Islet of Langerhans (tissue), 1 donor: ENCODE results near the gene DDR1.
"Not testable (repeated sequence)": the region's sequence is repeated elsewhere in the genome, so short reads cannot be mapped to it uniquely, and the experiment has no call there.

ENCODE experiments used
- FAIRE-seq: peaks from one replicate; lab custom pipeline; 2011; peaks lifted over from hg19 to GRCh38; lab: Jason Lieb, UNC

The DDR1 gene

DNA sequence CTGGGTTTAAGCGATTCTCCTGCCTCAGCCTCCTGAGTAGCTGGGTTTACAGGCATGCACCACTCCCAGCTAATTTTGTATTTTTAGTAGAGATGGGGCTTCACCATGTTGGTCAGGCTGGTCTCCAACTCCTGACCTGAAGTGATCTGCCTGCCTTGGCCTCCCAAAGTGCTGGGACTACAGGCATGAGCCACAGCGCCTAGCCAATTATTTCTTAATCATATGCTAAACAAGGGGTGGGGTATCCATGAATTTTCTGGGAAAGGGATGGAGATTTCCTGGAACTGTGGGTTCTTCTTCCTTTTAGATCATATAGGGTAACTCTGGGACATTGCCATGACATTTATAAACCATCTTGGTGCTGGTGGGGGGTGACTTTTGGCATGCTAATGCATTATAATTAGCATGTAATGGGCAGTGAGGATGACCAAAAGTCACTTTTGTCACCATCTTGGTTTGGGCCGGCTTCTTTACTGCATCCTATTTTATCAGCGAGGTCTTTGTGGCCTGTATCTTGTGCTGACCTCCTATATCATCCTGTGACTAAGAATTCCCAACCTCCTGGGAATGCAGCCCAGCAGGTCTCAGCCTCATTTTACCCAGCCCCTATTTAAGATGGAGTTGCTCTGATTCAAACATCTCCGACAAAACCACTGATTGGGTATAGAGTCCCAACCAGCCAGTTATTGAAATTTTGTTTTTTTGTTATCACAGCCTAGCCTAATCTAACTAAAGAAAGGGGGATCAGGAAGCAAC, 29.9 kb upstream of the DDR1 start:
- FAIRE-seq: no peak

DNA sequence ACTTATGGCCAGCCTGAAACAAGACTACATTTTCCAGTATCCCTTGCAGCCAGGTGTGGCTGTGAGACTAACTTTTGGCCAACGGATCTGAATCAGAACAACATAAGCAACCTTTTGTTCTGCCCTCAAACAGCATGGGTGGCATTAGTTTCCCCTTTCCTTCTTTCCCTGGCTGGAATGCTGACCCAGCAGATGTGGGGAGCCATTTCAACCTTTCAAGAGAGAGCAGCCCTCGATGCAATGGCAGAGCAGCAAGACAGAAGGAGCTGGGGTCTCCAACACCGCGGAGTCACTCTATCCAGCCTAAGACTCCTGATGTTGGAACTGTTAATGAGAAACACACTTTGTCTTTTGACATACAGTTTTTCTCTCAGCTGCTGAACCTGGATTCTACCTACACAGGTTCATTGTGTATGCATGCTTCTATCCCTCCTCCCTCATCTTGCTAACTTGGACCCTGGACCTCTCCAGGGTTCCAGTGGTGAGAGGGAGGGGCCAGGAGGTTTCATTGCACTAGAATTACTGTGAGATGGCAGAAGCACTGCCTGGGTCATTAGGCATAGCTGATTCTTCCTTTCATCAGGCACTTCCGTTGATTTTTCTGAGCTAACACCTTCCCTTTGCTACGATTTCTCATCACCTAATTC, 28.8 kb upstream of the DDR1 start:
- FAIRE-seq: no peak

DNA sequence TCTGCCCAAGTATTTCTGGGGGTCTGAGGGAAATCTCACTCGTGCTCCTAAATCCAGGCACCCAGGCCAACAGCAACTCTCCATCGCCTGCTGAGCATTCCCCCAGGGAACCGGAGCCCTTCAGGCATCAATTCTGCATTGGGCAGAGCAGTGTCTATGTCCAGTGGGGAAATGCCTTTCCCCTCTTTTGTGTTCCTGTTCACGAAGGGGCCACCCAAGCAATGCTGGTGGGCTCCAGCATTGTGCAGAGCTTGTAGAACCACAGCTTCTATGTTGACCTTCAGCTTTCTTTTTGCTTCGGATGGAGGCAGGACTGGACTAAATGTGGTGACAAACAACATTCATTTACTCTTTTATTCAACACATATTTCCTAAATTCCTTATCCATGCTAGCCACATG, 27.2 kb upstream of the DDR1 start:
- no peak for FAIRE-seq

DNA sequence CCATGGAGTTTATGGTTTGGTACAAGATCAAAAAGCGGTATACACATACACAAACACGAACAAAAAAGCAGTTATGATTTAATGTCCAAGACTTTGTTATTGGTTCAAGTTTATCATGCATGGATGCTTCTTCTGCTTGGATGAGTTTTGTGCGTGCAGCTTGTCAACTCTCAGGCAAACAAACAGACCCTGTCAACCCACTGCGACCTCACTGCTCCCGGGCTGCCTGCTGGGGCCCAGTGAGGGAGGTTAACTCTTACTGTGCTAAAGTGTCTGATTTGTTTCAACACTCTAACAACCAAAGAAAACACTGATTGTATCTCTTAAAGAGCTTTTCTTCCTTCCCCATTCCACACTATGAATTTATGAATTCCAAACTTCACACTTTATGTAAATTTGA, 26.8 kb upstream of the DDR1 start:
- peak; percentile 45 for FAIRE-seq

DNA sequence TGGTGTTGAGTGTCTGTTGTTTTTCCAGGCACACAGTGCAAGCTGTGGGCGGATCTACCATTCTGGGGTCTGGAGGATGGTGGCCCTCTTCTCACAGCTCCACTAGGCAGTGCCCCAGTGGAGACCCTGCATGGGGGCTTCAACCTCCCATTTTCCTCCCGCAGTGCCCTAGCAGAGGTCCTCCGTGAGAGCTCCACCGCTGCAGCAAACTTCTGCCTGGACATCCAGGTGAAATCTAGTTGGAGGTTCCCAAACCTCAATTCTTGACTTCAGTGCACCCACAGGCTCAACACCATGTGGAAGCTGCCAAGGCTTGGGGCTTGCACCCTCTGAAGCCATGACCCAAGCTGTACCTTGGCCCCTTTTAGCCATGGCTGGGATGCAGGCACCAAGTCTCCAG, 24.6 kb upstream of the DDR1 start:
- FAIRE-seq: not testable (repeated sequence)

DNA sequence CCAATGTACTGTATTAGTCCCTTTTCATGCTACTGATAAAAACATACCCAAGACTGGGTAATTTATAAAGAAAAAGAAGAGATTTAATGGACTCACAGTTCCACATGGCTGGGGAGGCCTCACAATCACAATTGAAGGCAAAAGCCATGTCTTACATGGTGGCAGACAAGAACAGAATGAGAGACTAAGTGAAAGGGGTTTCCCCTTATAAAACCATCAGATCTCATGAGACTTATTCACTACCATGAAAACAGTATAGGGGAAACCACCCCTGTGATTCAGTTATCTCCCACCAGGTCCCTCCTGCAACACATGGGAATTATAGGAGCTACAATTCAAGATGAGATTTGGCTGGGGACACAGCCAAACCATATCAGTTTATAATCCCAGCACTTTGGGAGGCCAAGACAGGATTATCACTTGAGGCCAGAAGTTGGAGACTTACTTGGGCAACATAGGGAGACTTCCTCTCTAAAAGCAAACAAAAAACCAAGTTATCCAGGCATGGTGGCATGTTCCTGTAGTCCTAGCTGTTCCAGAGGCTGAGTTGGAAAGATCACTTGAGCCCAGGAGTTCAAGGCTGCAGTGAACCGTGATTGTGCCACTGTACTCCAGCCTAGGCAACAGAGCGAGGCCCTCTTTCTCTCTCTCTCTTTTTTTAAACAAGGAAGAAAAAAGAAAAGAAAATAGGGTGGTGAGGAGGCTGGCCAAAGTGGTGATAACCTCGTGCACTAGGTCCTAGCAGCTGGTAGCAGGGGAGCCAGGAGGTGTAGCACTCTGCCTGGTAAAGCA, 22.9 kb upstream of the DDR1 start:
- no peak for FAIRE-seq

DNA sequence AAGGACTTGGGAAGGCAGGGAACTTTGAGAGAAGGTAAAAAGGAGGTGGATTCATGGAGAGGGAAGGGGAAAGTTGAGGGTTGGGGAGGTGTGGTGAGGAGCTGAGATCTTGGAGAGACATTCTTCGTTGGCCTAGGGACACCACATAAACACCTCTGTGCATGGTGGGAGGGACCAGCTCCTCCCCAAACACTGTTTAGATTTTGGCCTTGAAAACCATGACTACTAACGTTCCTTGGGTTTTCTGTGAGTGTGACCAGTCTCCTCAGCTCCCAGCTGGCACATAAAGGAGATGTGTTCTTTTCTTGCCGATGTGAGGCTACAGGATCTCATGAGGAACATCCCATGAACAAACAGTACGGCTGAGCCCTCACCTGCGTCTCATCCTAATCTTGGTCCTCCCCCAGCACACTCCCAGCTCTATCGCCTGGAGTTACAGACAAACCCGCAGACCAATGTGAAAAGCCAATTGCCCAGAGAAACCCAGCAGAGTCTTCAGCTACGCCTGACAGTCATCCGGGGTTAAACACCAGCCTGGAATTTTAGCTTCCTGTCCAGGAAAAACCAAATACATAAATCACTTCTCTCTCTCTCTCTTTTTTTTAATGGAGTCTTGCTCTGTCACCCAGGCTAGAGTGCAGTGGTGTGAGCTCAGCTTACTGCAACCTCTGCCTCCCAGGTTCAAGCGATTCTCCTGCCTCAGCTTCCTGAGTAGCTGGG, 22.0 kb upstream of the DDR1 start:
- FAIRE-seq: no peak

DNA sequence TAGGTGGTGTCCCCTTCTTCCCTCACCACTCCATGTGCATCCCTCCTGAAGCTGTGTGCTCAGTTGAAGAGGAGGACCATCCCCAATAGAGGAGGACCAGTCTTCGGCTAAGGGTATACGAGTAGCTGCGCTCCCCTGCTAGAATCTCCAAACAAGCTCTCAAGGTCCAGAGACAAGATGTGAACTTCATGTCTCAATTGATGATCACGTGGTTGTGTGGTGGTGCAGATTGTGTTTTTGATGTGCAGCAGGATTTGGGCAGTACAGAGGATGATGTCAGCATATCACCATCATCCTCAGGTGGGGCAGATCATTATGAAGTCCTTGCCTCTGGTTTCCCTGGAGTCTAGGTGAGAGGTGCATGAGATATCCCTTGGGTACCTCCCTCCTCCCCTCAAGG, 20.0 kb upstream of the DDR1 start:
- FAIRE-seq: no peak

DNA sequence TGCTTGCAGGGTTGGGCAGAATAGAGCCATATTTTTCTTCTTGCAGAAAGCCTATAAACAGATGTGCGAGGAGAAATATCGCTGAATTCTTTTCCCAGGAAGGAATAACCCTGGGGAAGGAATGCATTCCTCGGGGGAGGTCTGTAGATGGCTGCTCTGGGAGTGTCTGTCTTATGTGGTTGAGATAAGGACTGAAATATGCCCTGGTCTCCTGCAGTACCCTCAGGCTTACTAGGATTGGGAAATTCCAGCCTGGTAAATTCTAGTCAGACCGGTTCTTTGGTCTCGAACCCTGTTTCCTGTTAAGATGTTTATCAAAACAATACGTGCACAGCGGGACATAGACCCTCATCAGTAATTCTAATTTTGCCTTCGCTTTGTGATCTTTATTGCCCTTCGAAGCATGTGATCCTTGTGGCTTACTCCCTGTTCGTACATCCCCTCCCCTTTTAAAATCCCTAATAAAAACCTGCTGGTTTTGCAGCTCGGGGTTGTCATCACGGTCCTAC, 15.0 kb upstream of the DDR1 start:
- FAIRE-seq: not testable (repeated sequence)

DNA sequence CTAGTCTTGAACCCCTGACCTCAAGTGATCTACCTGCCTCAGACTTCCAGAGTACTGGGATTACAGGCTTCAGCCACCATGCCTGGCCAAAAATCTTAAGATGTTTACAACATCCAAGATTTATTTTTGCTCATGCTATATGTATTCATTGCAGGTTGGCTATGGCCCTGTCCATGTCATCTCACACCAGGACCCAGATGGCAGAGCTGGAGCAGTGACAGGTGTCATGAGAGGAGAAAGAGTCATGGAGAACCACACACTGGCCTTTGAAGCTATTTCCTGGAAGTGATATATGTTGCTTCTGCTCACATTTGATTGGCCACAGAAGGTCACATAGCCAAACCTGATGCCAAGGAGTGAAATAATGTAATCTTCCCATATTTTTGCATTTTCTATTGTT, 13.8 kb upstream of the DDR1 start:
- no peak for FAIRE-seq

DNA sequence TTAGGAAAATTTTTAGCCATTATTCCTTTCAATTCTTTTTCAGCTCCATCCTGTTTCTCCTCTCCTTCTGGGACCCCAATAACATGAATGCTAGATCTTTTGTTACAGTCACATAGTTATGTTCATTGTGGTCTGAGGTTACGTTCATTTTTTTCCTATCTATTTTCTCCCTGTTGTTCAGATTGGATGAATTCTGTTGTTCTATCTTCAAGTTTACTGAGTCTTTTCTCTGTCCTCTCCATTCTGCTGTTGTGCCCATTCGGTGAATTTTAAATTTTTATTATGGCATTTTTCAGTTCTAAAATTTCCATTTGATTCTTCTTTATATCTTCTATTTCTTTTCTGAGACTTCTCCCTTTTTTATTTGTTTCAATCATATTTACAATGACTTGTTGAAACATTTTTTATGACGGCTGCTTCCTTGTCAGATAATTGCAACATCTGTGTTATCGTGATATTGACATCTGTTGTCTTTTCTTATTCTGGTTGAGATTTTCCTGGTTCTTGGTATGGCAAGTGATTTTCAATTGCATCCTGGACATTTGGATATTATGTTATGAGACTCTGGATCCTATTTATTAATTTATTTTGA, 12.6 kb upstream of the DDR1 start:
- FAIRE-seq: no peak

DNA sequence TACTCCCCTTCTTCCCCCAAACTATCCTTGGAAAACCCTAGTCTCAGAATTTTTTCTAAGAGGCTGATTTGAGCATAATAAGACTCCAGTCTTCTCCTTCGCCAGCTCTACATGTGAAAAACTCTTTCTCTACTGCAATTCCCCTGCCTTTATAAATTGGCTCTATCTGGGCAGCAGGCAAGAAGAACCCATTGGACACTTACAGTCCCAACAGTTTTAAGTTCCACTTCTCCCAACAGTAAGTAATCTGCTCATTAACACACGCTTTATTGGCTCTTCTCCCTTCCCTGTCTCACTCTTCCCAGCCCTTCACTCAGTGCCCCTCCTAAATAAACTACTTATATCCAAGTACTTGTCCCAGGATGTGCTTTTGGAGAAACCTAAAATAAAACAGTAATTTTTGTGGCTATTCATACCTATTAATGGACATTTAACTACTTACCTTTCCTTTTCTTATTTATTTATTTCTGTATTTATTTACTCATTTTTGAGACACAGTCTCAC, 11.1 kb upstream of the DDR1 start:
- no peak for FAIRE-seq

DNA sequence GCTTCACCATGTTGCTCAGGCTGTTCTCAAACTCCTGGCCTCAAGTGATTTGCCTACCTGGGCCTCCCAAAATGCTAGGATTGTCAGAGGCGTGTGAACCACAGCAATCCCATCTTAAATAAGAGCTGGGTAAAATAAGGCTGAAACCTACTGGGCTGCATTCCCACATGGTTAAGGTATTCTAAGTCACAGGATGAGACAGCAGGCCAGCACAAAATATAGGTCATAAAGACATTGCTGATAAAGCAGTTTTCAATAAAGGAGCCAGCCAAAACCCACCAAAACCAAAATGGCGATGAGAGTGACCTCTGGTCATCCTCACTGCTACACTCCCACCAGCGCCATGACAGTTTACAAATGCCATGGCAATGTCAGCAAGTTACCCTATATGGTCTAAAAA, 10.5 kb upstream of the DDR1 start:
- not testable (repeated sequence) for FAIRE-seq

DNA sequence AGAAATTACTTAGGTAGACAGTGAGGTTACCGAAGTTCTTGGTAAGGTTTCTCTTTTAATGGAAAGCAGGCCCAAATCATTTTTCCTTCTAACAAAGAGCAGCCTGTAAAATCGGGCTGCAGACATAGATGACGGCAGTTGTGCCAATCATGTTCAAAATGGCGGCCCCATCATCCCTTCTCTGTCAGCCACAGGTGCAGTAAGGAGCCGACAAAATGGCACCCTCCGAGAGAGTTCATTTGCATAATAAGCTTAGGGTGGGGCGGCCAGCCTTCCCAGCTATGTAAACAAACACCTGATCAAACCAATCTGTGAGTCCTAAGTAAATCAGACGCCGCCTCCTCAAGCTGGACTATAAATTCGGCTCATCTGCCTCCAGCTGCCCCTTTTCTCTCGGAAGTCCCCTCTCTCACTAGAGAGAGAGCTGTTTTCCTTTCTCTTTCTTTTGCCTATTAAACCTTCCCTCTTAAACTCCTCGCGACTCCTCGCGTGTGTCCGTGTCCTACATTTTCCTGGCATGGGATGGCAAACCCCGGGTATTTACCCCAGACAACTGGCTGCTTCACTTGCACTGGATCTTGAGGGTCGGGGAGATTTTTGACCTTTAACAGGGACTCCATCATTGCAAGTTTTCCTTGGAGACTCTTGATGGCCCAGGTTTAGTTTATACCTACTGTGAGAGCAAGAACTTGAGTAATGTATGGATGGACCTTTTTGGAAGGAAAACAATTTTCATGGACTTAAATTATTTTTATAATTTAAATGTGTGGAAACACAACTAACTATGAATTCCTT, 8.9 kb upstream of the DDR1 start:
- no peak for FAIRE-seq

DNA sequence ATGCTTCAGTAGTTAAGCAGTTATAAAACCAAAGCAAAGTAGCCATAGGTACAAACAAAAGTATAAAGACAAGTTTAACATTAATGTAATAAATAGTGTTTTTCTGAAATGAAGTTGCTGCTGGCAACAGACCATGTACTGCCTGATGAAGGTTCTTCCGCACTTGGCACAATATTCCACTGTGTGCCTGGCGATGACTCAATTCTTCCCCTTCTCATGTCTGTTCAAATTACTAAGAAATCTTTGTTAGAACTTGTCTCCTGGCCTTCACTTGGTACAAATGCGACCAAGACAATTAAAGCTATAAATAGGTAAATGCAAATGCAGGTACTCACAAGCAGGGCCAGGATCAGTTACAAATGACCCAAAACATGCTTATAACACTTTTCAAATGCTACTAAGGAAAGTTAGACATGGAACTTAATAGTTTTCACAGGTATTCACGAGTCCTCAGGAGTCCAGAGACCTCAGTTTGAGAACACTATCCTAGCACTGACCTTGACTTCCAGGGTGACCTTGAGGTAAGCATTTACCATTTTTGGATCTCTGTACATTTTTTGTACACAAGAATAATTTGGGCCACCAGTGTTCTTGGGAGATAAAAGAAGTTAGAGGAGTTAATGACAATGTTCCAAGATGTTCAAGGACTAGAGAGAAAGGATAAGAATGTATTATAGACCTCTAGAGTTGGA, 8.1 kb upstream of the DDR1 start:
- FAIRE-seq: peak; percentile 21

DNA sequence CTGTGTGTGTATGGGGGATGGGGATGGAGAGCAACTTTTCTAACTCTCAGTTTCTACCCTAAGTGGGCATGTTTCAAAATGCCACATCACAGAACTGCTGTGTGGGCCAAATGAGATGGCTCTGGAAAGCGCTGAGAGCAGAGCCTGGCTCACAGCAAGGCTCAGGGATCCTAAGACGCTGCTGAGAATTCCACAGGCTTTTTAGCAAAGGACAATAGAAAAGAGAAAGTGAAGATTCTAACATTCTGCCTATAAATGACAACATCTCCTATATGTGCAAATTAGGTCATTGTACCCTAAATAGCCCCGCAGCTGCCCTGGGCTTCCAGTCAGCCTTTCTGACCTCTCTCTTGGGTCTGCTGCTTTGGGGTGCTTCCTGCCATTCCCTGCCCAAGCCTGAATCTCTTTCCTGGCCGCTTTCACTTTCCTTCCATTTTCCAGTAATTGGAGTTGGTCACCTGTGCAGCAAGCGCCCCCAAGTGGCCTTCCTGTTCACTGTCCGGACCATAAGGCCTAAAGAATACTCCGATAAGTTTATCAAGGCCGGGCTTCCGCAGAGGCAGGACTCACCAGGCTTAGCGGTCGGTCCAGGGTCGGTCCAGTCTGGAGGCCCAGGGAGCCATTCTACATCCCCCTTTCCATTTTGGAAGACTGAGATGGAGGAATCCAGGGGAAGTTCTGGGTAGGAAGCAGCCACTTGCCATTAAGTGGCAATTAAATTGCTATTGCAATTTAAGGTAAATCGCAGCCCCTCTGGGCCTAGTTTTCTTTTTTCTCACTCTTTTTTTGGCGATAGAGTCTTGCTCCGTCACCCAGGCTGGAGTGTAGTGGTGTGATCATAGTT, 6.7 kb upstream of the DDR1 start:
- no peak for FAIRE-seq

DNA sequence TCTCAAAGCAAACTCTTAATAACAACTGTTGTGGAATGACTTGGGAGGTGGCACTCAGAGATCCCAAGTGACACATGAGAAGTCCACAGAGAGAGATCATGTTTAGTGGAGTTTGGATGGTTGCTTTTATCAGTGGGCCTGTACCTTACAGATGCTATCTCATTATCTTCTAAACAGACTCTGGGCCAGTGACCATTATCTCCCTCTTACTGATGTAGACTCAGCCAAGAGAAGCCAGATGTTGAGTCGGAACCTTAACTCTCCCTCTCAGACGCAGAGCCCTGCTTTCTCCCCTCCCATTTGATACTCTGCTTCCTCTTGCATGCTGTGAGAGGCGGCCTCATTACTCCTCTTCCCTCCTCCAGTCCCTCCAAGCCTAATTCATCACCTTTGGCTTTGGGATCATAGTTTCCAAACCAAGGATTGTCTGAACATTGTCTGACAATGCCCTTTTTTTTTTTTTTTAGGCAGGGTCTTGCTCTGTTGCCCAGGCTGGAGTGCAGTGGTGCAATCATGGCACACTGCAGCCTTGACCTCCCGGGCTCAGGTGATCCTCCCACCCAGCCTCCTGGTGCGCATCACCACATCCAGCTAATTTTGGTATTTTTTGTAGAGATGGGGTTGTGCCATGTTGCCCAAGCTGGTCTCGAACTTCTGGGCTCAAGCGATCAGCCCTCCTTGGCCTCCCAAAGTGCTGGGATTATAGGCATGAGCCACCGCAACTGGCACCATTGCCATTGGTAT, 4.5 kb upstream of the DDR1 start:
- FAIRE-seq: no peak

DNA sequence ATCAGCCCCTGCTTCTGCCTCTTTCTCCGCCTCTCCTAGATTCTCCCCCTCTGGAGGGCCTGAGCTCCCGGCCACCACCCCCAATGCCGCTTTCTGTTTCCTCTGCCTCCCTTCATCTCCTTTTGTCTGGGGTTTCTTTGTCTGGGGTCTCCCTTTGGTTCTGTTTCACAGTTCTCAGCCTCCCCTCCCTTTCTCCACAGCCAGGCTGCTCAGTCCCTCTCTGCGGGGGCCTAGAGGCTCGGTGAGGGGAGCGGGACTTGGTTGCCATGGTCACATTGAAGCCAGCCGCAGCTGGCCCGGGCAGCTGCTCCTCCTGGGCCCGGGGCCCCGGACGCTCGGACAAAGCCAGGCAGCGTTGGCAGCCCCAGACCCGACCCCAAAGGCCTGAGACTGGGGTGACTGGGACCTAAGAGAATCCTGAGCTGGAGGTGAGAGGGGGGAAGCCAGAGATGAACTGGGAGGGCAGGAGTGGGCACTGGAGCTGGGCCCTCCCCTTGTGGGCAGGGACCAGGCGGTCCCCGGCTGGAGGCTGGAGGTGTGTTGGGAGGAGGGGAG, 3.5 kb upstream of the DDR1 start:
- no peak for FAIRE-seq
